K562 (cell line): ENCODE results near the gene VEGFB. TPM values are rescaled to one million over a fixed set of nuclear protein-coding genes. Genes with fewer than 3 reads are reported as not detected.

ENCODE experiments used
- ATF1 ChIP-seq, 2 experiments: fragments of 450-650 bp in 1 of 2; IDR thresholded peaks; 2 replicates each; pipeline ENCODE4 v1.6.1; 2016; ENCODE audit warnings: missing compliant biosample characterization in 1 of 2, missing genetic modification characterization in 1 of 2
- CHCHD3 ChIP-seq: fragments of 250-450 bp; sonication (Bioruptor Pico); IDR thresholded peaks from 2 replicates; pipeline ENCODE4 v2.1.2; 2022; ENCODE audit warnings: mild to moderate bottlenecking
- GTF2A2 ChIP-seq: IDR thresholded peaks from 2 replicates; pipeline ENCODE4 v1.6.1; 2016; ENCODE audit warnings: mild to moderate bottlenecking, missing genetic modification characterization, missing compliant biosample characterization
- MCM3 ChIP-seq: fragments of 450-650 bp; IDR thresholded peaks from 2 replicates; pipeline ENCODE4 v1.6.1; 2016
- NCOA2 ChIP-seq, 2 experiments: fragments of 450-650 bp; IDR thresholded peaks; 2 replicates each; pipeline ENCODE4 v1.6.1; 2018; ENCODE audit warnings: mild to moderate bottlenecking in 2 of 2, moderate library complexity in 1 of 2; ENCODE audit not compliant: partially characterized antibody in 2 of 2
- RNF2 ChIP-seq: sonication (generic); IDR thresholded peaks from 2 replicates; pipeline ENCODE4 v1.6.1; 2016
- SAFB ChIP-seq: fragments of 200-400 bp; formaldehyde crosslinking; IDR thresholded peaks from 2 replicates; pipeline ENCODE4 v1.6.1; 2017; ENCODE audit warnings: low read depth, low read length, borderline replicate concordance
- TBL1XR1 ChIP-seq, 2 experiments: IDR thresholded peaks; 2 replicates each; pipeline ENCODE4 v1.6.1; 2012; ENCODE audit warnings: improper control_type of control experiment in 2 of 2, low read length in 2 of 2, mild to moderate bottlenecking in 1 of 2
- TCF7L2 ChIP-seq: fragments of 150-350 bp; IDR thresholded peaks from 2 replicates; pipeline ENCODE4 v1.6.1; 2016; ENCODE audit warnings: low read depth, mild to moderate bottlenecking, low read length, moderate library complexity
- ZKSCAN3 ChIP-seq: fragments of 250-450 bp; sonication (Bioruptor Pico); IDR thresholded peaks from 2 replicates; pipeline ENCODE4 v1.4.0; 2020
- ZNF41 ChIP-seq: fragments of 250-450 bp; sonication (Bioruptor Pico); conservative IDR thresholded peaks from 2 replicates; pipeline ENCODE4 v1.4.0; 2020; ENCODE audit warnings: mild to moderate bottlenecking
- ZSCAN32 ChIP-seq: fragments of 450-650 bp; formaldehyde crosslinking; IDR thresholded peaks from 2 replicates; pipeline ENCODE4 v1.4.0; 2020; ENCODE audit warnings: mild to moderate bottlenecking, moderate library complexity
- polyA plus RNA-seq, 8 experiments: library from polyadenylated mRNA; depleted of rRNA in 4 of 8; stranded (reverse) in 5 of 8; unstranded in 3 of 8; fragments of >200 nt; fragmentation: Nextera tagmentation in 2 of 8; fragmentation: Illumina TruSeq in 1 of 8; extraction: Ambion mirVana in 2 of 8; extraction: Trizol in 1 of 8; gene quantifications; 2 replicates each; pipeline versions ENCODE4 v1.2.1 to v1.2.3, GENCODE V29; 2011 to 2014; ENCODE audit warnings: inconsistent platforms in 1 of 8, missing spikeins in 1 of 8
- total RNA-seq, 7 experiments: library from RNA; depleted of rRNA in 6 of 7; stranded (reverse); fragments of >200 nt in 6 of 7; fragmentation: Illumina TruSeq in 2 of 7; extraction: Trizol in 2 of 7; gene quantifications; 2 replicates each; pipeline versions ENCODE4 v1.2.1 to v1.2.3, GENCODE V29; 2011 to 2021; ENCODE audit warnings: low replicate concordance in 1 of 7
- TF ChIP-seq, protein P1 (sequence below): fragments of 450-650 bp; formaldehyde crosslinking; conservative IDR thresholded peaks from 2 replicates; pipeline ENCODE4 v1.4.0; 2022; ENCODE audit warnings: mild to moderate bottlenecking, missing genetic modification characterization
- TF ChIP-seq, protein P2 (sequence below), 2 experiments: fragments of 250-450 bp in 1 of 2; fragments of 450-650 bp in 1 of 2; sonication (Bioruptor Pico) in 1 of 2; IDR thresholded peaks; 2 replicates each; pipeline versions ENCODE4 v1.6.1 to v1.8.0; 2016 to 2021; ENCODE audit warnings: mild to moderate bottlenecking in 2 of 2, moderate library complexity in 2 of 2, missing compliant biosample characterization in 1 of 2, missing genetic modification characterization in 1 of 2
- TF ChIP-seq, protein P3 (sequence below): fragments of 450-650 bp; IDR thresholded peaks from 2 replicates; pipeline ENCODE4 v1.6.1; 2017; ENCODE audit warnings: antibody characterized with exemption
- TF ChIP-seq, protein P4 (sequence below), 3 experiments: fragments of 200-800 bp in 1 of 3; fragments of 250-450 bp in 1 of 3; fragments of 450-650 bp in 1 of 3; sonication (Bioruptor Pico) in 1 of 3; sonication (Bioruptor generic) in 1 of 3; formaldehyde crosslinking in 1 of 3; IDR thresholded peaks; 2 replicates each; pipeline versions ENCODE4 v1.6.1 to v1.8.0; 2016 to 2022; ENCODE audit warnings: mild to moderate bottlenecking in 2 of 3, missing genetic modification characterization in 2 of 3, missing compliant biosample characterization in 1 of 3, moderate library complexity in 1 of 3
- TF ChIP-seq, protein P5 (sequence below): fragments of 250-450 bp; sonication (Bioruptor Pico); IDR thresholded peaks from 2 replicates; pipeline ENCODE4 v1.6.1; 2021; ENCODE audit warnings: mild to moderate bottlenecking
- TF ChIP-seq, protein P6 (sequence below): fragments of 450-650 bp; formaldehyde crosslinking; IDR thresholded peaks from 2 replicates; pipeline ENCODE4 v1.4.0; 2022; ENCODE audit warnings: mild to moderate bottlenecking, moderate library complexity

Gene VEGFB
- total and polyA plus RNA-seq, 9 of the 15 experiments (the other 6 are each of a cell fraction or from before 2014, with no cell fraction given) = 11.0 to 83.4 (median 25.7) TPM

DNA sequence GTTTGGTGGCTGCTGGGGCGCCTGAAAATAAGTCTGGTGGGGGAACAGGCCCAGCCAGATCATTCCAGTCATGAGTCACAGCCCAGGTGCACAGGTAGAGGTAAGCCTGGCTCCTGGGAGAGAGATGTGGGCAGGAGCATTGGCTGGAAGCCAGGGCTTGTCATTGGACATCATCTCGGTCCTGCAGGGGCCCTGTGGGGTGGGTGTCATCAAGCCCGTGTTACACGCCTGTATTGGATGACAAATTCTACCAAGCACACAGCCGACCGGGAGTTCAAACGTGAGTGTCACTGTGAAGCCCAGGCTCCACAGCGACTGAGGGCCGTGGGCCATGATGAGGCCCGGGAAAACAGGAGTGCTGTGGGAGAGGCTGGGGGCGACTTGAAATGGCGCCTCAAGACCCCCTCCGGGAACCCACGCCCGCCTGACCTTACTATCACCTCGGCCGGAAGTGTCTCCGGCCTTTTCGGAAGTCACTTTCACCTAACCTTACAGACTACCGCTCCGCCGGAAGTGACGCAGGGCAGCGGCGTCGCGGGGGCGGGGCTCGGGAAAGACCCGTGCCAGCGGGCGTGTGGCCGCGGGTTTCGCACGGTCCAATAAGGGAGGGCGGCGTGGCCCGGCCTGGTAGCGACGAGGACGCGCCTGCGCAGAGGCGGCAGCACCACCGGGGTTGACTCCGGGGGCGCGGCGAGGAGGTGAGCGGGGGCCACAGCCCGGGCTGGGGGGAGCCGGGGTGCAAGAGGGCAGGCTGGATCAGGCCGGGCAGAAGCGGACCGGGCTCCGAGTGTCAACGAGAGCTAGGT is 6.3 kb downstream of the VEGFB start, which contains the start of gene FKBP2 (continued):
- no peak for TF ChIP-seq GTF2A2 (tag)
- peak in 1 of 2 experiments; percentile 34; a peak in 1 of 4 replicates for TF ChIP-seq TBL1XR1 (IDR thresholded peaks at IDR 0.05; ENCODE audit: low read length in 2 of 2)
- TF ChIP-seq, protein P1, sequence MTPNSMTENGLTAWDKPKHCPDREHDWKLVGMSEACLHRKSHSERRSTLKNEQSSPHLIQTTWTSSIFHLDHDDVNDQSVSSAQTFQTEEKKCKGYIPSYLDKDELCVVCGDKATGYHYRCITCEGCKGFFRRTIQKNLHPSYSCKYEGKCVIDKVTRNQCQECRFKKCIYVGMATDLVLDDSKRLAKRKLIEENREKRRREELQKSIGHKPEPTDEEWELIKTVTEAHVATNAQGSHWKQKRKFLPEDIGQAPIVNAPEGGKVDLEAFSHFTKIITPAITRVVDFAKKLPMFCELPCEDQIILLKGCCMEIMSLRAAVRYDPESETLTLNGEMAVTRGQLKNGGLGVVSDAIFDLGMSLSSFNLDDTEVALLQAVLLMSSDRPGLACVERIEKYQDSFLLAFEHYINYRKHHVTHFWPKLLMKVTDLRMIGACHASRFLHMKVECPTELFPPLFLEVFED (CRISPR knock-in tag) = no peak
- peak; percentile 52; the same call in 1 of the 2 replicates for TF ChIP-seq ATF1 (CRISPR knock-in tag; IDR thresholded peaks at IDR 0.05)
- TF ChIP-seq ATF1 (tag; IDR thresholded peaks at IDR 0.05) = peak; percentile 97
- TF ChIP-seq, protein P2, sequence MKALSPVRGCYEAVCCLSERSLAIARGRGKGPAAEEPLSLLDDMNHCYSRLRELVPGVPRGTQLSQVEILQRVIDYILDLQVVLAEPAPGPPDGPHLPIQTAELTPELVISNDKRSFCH (CRISPR knock-in tag; IDR thresholded peaks at IDR 0.05) = no peak
- TF ChIP-seq, protein P2 (tag; IDR thresholded peaks at IDR 0.05) = no peak
- TF ChIP-seq, protein P3, sequence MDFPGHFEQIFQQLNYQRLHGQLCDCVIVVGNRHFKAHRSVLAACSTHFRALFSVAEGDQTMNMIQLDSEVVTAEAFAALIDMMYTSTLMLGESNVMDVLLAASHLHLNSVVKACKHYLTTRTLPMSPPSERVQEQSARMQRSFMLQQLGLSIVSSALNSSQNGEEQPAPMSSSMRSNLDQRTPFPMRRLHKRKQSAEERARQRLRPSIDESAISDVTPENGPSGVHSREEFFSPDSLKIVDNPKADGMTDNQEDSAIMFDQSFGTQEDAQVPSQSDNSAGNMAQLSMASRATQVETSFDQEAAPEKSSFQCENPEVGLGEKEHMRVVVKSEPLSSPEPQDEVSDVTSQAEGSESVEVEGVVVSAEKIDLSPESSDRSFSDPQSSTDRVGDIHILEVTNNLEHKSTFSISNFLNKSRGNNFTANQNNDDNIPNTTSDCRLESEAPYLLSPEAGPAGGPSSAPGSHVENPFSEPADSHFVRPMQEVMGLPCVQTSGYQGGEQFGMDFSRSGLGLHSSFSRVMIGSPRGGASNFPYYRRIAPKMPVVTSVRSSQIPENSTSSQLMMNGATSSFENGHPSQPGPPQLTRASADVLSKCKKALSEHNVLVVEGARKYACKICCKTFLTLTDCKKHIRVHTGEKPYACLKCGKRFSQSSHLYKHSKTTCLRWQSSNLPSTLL = no peak
- TF ChIP-seq RNF2 = no peak
- TF ChIP-seq, protein P4, sequence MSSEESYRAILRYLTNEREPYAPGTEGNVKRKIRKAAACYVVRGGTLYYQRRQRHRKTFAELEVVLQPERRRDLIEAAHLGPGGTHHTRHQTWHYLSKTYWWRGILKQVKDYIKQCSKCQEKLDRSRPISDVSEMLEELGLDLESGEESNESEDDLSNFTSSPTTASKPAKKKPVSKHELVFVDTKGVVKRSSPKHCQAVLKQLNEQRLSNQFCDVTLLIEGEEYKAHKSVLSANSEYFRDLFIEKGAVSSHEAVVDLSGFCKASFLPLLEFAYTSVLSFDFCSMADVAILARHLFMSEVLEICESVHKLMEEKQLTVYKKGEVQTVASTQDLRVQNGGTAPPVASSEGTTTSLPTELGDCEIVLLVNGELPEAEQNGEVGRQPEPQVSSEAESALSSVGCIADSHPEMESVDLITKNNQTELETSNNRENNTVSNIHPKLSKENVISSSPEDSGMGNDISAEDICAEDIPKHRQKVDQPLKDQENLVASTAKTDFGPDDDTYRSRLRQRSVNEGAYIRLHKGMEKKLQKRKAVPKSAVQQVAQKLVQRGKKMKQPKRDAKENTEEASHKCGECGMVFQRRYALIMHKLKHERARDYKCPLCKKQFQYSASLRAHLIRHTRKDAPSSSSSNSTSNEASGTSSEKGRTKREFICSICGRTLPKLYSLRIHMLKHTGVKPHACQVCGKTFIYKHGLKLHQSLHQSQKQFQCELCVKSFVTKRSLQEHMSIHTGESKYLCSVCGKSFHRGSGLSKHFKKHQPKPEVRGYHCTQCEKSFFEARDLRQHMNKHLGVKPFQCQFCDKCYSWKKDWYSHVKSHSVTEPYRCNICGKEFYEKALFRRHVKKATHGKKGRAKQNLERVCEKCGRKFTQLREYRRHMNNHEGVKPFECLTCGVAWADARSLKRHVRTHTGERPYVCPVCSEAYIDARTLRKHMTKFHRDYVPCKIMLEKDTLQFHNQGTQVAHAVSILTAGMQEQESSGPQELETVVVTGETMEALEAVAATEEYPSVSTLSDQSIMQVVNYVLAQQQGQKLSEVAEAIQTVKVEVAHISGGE (CRISPR knock-in tag; IDR thresholded peaks at IDR 0.05) = peak in 2 of 3 experiments; percentile 39 to 83; a peak in 2 of 6 replicates
- TF ChIP-seq SAFB = no peak
- TF ChIP-seq, protein P5, sequence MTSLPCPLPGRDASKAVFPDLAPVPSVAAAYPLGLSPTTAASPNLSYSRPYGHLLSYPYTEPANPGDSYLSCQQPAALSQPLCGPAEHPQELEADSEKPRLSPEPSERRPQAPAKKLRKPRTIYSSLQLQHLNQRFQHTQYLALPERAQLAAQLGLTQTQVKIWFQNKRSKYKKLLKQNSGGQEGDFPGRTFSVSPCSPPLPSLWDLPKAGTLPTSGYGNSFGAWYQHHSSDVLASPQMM (CRISPR knock-in tag) = no peak
- no peak for TF ChIP-seq MCM3
- TF ChIP-seq TCF7L2 = no peak
- TF ChIP-seq ZKSCAN3 (CRISPR knock-in tag) = no peak
- TF ChIP-seq NCOA2 (IDR thresholded peaks at IDR 0.05; ENCODE audit: partially characterized antibody in 2 of 2) = no peak
- TF ChIP-seq, protein P6, sequence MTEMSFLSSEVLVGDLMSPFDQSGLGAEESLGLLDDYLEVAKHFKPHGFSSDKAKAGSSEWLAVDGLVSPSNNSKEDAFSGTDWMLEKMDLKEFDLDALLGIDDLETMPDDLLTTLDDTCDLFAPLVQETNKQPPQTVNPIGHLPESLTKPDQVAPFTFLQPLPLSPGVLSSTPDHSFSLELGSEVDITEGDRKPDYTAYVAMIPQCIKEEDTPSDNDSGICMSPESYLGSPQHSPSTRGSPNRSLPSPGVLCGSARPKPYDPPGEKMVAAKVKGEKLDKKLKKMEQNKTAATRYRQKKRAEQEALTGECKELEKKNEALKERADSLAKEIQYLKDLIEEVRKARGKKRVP = 0 out of 2 replicates have a peak, but pooled peaks have one; percentile 5
- 0 out of 2 replicates have a peak, but pooled peaks have one; percentile 25 for TF ChIP-seq ZSCAN32 (CRISPR knock-in tag)
- TF ChIP-seq CHCHD3 = 0 out of 2 replicates have a peak, but pooled peaks have one; percentile 12
- TF ChIP-seq ZNF41 (CRISPR knock-in tag) = no peak
